Measurements from ENCODE around the gene PXN.
"Not testable (repeated sequence)": the region's sequence is repeated elsewhere in the genome, so short reads cannot be mapped to it uniquely, and the experiment has no call there.

Gene PXN

DNA sequence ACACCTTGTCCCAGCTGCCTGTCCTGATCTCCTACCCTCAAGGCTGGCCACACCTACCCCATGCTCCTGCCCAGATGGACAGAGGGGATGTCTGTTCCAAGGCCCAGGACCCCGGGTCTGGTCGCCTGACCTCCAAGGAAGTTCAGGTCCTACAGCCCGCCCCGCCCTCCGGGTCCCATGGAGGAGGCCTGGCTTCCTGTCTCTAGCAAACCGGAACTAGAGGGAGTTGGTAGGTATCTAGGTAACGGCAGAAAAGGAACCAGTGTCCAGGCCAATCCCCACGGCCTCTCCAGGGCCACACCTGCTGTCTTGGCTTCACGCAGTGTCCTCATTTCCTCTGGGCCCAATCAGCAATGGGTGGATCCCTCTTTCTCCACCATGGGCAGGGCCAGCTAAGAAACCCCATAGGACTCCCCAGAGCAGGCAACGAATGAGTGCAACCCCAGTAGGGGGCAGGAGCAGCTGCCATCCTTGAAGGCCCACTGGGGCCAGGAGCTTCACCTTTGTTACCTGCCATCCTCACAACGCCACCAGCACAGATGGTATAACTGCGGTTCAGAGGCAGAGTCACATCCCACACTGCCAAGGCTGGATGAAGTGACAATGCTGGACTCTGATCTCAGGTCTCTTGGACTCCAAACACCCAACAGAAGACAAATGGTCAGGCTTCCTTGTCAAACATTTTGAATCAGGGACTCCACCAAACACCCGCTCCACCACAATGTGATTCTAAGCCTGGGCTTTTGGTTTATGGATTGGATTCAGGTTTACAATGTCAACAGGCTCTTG lies 39.5 kb downstream of the PXN start:
- DNase-seq (ENCODE audit: low read depth in 2 of 2), result no peak

DNA sequence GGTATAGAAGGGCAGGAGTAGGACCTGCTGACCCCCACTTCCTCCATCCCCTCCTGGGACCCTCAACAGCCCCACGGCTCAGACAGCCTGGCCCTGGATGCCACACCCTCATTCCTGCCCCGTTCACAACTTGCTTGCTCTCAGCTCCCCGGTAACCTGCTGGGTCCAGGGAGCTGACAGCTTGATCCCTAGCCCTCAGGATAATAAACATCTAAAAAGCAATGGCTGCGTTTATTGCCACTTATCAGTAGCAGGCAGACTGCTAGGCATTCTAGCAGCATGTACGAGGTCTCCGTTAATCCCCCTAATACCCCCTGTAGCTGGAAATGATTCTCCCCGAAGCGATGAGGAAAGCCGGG lies 40.4 kb downstream of the PXN start:
- DNase-seq (ENCODE audit: low read depth in 2 of 2), result no peak

DNA sequence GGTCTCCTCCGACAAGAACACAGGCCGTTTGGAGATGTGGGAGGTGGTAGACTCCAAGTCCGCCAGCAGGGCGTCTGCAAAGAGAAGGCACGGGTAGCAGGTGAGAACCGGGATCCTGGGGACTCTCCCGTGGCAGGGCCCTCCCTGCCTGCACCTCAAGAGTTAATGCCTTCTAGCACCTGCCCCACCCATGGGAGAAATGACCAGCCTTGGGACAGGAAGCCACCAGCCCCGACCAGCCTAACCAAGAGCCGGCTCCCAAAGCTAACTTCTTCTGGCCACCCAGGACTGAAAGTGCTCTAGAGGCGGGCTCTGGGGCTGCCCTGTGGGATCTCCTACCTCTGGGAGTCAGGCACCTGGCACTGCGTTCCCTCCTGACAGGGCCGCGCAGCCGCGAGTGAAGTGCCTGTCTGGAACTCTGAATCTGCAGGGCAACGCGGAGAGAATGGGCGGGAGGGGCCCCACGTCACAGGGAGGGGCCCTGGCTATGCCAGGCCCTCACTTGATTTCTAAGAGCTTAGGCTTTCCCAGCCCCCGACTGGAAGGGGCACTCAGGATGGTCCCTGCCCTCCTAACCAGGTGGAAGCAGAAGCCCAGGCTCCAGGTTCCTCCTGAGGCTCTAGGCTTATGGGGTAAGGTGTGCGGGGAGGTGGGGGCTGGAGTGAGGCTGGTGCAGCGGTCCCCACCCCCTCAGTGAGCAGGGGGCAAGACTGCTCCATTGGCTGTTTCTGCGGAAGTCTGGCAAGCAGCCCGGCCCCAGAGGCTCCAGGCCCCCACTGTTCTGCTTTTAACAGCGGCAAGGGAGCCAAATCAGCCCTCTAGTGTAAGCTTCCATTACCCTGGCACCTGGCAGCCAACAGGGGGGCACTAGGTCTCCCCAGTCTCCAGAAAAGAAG lies 41.0 kb downstream of the PXN start:
- DNase-seq (ENCODE audit: low read depth in 2 of 2), result no peak

DNA sequence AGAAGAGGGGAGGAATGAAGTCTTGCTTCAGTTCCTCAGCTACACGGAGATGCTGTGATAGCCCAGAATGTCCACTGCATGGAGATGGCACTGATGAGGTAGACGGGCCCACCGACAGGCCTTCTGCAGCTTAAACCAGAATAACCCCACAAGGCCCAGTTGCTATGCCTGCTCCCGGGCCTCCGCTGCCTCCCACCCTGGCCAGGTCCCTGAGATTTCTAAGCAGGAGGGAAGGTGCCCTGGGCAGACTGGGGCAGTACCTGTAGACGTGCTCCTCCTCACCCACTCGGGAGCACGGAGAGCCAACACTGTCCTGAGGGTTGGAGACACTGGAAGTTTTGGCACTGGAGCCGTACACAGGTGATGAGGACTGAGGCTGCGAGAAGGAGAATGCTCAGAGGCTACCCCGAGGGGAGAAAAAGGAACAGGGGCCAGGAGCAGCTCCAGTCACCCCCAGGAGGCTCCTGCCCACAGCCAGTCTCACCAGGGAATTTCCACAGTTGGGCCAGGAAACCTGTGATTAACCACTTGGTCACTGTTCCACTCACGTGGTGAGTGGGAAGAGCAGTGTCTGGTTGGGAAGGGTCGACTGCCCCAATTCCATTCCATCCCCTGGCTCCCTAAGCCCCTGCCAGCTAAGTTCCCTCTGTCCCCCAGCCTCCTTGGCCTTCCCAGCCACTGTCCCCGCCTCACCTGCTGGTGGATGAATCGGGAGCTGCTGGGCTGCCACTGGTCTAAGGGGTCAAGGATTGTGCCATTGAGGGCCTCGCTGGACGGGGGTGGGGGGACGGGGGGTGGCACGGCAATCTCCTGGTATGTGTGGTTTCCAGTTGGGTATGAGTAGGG lies 41.8 kb downstream of the PXN start:
- DNase-seq (ENCODE audit: low read depth in 2 of 2), result no peak

DNA sequence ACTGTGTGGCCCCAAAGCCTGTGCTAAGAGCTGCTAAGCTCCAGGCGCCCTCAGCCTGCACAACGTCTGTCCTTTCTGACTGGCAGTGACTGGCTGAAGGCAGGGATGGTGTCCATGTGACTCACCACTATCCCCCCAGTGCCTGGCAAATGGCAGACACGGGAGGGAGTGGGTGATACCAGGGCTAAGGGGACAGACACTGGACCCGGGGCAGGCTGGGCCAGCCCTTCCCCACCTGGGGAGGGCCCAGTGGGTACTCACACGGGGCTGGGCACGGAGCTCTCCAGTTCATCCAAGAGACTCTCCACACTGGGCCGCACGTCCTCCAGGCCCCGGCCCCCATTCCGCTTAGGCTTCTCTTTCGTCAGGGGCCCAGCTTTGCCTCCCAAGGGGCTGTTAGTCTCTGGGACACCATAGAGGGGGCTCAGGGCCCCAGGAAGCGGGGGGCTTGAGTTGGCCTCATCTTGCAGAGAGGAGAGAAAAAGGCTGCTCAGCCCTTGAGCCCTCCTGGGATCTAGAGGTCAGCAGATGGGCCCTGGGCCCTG lies 43.2 kb downstream of the PXN start:
- DNase-seq (ENCODE audit: low read depth in 2 of 2), result no peak

DNA sequence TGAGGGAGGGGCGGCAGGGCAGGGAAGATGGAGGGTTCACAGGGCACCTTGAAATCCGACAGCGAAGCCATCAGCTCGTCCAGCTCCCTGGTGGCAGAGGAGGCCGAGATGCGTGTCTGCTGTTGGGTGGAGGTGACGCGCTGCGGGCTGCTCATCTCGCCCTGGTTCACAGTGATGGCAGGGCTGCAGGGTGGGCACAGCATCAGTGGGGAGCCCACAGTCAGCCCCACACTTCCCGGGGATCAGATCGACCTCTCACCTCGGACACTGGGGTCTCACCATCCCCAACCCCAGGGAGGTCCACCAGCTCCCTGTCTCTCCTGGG lies 44.0 kb downstream of the PXN start:
- no peak for DNase-seq (ENCODE audit: low read depth in 2 of 2)

DNA sequence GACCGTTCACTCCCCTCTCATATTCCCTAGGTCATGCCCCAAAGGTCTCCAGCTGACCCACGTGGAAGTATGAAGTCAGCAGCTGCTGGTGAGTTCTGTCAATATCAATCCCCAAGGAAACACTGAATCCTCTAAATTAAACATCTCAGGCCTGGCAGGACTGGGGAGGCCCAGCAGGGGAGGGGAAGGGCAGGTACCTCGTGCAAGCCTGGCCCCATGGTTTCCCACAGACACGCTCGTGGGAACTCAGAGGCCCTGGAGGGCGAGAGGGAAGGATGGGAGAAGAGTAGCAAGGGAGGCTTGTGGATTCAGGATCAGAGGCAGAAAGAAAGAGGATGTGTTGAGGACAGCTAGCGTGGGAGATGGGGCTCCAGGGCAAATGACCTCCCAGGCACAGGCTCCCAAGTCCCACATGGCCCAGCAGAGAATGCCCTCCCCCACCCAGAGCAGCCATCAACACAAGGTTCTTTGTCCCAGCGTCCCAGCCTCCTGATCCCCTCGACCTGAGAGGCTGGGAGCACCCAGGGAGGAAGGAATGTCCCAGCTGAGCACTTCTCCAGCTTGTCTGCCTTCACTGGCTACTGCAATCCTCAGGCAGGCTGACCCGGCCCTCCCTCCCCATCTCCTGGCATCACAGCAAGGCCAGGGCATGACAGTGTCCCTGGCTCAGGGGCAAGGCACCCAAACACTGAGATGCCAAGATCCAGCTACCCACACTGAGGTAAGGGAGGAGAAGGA lies 44.5 kb downstream of the PXN start:
- DNase-seq (ENCODE audit: low read depth in 2 of 2), result no peak

DNA sequence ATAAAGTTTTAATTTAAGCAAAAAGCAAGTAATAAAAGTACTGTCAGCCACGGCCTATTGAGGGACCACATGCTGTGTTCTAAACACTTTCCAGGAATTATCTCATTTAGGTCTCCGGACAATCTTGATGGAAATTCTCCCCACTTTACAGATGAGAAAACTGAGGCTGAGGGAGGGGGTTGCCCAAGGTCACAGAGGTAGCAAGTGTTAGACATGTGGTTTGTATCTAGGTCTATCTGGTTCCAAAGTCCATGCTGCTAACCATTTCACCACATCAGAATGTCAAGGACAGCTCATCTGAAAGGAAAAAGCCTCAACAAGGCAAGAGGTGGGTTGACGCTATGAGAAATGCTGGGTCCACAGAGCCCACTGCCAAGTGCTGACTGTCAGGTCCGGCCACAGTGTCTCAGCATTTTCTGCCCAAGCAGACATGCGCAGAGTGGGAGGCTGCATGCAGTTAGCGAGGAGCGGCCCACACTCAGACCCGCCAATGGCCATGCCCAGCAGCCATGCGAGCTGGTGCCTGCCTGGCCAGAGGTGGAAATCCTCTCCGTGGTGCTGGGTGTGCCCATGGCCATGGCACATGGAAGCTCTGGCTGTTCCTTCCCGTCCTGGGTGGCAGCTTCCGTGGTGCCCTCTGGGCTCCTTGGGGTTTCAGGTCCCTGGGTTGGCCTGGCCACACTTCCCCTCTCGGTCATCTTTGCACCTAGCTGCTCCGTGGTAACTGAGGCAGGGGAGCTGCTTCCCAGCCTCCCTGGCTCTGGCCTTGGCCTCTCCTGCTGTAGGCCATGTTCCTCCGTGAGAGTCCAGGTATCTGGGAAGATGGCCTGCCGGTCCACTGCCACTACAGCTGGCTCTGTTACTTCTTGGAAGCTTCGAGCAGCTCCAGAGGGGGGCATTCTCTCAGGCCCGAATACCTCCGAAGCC lies 46.6 kb downstream of the PXN start:
- DNase-seq (ENCODE audit: low read depth in 2 of 2), result no peak

DNA sequence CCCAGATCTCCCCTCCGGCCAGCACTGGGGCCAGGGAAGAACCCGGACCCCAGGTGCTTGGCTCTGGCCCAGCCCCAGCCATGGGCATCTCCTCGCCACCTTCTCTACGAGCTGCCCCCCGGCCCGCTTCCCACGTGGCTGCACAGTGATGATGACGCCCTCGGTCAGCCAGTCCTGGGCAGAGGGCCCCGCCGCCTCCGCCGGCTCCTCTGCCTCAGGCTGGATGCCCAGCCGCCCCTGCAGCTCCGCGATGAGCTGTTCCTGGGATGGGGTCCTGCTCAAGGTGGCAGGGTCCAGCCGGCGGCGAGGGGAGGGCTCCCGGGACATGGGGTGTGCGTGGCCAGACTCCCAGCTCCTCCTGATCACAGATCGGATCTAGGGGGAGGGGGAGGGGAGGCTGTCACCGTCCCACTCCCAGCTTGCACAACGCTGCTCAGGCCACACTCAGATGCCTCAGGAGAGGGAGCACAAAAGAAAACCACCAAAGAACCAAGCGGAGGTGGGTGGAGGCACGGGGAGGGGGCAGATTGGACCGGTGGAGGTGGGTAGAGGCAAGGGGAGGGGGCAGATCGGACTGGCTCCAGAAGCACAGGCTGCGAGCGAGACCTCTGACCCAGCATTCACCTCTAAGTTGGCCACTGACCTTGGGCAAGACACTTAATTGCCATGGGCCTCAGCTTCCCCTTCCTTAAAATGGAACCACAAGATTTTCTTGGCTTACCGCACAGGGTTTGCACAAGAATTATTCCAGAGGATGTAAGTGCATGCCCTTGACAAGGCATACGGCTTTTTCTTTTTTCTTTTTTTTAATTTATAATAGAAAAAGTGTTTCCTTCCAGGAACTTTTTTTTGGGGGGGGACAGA lies 48.6 kb downstream of the PXN start:
- no peak for DNase-seq (ENCODE audit: low read depth in 2 of 2)

DNA sequence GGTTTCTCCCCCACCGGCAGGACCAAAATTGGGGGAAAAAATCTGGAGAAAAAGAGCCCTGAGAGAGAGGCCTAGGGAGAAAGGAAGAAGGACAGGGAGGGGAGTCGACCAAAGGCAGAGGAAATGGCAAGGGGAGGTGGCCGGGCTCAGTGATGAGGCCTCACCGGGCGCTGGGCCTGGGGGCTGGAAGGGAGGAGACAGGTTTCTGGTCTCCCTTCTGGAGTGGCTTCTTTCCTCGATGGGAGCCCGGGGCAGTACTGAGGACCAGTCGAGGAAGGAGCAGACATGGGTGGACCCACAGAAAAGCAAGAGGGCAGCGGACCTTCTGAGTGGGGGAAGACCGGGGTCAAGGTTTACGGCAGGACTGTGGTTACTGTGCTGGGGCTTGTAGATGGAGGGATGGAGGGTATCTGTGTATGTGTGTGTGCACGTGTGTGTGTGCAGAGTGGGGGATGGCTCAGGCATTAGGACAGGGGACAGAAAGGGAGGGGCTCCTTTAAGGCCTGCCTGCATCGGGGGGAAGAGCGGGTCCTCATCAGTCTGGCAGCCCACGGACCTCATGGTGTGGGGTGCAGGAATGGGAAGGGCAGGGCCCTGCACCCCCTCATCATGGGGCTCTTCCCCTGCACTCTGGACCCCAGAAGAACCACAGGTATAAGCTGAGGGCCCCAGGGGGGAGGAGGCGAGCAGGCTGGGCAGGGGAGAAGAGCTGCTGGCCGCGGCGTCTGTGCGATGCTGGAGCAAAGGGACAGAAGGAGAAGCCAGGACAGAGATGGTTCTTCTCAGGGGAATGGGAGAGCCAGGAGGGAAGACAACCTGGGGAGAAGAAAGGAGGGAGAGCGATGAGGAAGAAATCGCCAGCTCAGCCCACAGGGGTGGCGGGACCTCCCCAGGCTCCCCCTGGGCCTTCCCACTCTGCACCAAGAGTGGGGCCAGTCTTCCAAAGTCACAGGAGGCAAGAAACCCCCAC lies 49.5 kb downstream of the PXN start:
- no peak for DNase-seq (ENCODE audit: low read depth in 2 of 2)

DNA sequence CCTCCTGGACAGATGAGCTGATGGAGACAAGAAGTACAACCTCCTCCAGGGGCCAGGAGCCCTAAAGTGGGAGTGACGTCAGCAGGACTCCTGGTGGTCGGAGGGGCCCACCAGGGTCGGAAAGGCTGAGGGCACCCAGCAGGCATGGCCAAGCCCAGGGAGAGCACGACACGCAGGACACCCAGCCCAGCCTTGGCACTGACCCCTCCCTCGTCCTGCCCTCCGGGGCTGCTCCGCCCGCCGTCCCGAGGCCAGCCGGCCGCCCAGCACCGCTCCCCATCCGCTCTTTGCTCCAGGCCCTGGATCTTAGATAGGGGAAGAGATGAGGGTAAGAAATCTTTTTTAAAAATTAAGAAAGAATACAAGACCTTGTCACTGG lies 50.2 kb downstream of the PXN start:
- DNase-seq (ENCODE audit: low read depth in 2 of 2), result no peak

DNA sequence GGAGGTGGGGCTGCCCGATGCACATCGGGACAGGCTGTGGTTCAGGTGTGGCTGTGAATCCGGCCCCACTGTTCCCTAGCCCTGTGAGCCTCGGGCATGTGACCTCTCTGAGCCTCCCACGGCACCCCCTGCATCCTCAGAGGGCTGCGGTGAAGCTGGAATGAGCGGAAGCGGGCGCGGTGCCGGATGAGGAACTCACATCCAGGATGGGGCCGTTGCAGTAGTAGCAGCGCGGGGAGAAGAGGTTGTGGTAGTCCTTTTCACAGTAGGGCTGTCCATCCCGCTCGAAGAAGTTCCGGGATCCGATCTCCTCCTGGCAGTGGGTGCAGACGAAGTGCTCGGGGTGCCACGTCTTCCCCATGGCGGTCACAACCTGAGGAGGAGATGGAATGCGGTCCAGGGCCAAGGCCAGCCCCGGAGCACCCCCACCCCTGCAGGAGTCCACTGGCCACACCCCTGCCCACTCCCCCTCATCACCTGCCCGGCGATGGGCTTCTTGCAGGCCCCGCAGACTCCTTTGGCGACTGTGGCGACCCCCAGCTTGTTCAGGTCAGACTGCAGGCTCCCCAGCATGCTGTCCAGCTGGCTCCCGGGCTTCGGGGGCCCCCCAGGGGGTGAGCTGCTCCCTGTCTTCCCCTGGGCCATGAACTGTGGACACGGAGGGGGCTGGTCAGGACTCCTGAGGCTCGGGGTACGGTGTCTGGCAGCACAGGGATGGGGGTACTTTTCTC lies 50.7 kb downstream of the PXN start:
- DNase-seq (ENCODE audit: low read depth in 2 of 2), result no peak

DNA sequence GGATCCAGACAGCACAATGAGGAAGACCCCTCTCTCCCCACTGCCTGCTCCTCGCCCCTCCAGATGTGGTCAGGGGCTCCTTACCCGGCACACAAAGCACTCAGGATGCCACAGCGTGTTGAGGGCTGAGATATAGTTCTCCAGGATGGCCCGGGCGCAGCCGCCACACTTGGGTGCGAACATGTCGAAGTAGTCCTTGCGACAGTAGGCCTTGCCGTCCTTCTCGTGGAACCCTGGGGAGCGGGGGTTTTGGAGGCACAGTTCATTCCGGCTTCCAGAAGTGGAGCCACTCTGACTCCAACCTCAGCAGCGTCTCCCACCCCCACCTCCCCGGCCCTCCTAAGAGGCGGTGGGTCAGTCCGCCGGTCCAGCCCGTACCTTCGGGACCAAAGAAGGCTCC lies 51.8 kb downstream of the PXN start:
- DNase-seq (ENCODE audit: low read depth in 2 of 2), result no peak

DNA sequence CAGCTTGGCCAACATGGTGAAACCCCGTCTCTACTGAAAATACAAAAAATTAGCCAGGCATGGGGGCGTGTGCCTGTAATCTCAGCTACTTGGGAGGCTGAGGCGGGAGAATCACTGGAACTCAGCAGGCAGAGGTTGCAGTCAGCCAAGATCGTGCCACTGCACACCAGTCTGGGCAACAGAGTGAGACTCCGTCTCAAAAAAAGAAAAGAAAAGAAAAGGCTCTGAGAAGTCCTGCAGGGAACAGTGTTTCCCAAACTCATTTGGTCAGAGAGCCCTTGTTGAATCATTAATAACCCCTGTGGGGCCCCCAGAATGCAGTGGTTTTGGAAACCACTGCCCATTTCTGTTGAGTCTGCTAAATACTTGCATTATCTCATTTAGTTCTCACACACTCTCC lies 52.3 kb downstream of the PXN start:
- DNase-seq (ENCODE audit: low read depth in 2 of 2), result not testable (repeated sequence)

DNA sequence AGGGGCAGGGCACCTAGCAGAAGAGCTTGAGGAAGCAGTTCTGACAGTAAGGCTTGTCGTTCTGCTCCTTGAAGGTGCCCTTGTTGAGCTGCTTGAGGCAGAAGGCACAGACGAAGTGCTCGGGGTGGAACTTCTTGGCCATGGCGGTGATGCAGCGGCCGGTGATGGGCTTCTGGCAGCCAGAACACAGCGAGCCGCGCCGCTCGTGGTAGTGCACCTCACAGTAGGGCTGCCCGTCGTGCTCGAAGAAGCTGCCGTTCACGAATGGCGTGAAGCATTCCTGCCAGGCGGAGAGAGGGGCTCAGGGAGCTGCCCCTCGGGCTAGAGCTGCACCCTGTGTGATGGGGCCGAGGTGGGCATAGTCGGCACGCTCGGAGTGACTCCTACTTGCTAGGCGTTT lies 53.2 kb downstream of the PXN start:
- DNase-seq (ENCODE audit: low read depth in 2 of 2), result no peak

DNA sequence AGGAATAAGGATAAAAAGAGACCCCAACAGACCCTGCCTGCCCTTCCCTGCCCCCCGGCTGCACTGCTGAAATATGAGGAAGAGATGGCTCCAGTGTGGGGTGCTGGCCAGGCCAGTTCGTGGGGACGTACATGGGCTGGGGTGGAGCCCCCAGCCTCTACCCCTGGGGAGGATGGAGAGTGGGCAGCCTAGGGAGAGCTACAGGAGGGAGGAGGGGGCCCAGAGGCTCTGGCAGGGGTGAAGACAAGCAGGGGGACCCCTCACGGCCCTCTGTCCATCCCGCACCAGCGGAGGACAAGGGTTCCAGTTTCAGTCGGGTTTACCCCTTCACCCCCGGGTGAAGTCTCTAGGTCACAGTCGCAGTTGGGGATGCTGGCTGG lies 53.6 kb downstream of the PXN start:
- DNase-seq (ENCODE audit: low read depth in 2 of 2), result no peak

DNA sequence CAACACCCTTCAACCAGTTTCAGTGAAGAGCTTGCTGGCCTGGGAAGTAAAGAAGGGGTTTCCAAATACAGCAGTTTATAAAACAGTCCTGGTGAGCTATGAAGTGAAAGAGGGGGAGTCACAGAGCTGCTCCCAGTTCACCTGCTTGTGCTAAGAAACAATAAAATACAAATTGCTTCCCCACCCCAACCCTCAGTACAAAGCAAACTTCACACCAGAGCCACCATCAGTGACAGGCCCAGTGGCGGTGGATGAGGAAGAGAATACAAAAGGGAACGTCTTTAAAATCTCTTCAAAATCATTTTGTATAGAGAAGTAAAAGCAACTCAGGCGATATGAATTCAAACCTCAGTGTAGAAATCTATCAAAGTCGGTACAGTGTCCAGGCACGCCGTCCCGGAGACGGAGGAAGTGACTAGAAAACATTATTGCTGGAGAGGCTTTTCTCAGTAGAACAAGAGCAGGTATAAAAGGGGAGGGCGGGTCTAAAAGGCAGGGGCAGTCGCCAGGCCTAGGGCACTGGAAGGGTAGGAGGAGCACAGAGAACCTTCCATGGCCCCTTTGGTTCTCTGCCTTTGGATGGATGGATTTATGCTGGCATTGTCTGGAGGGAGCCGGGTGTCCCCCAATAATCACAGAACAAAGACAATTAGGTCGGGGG lies 54.2 kb downstream of the PXN start:
- DNase-seq (ENCODE audit: low read depth in 2 of 2), result no peak

Data from fibroblast of skin of left quadriceps (primary cell).